ENCODE measurements around the gene CCSER1. TPM values are rescaled to one million over a fixed set of nuclear protein-coding genes. Genes with fewer than 3 reads are reported as not detected.

CCSER1 gene
- polyA plus RNA-seq, 3 donors from 2014 or later: 0.13 to 0.99 (median 0.90) TPM

- H3K4me3 Mint-ChIP-seq: no peak overlapping the region
- no peaks in the 10 kb centered on the region for H3K27me3 Mint-ChIP-seq (ENCODE audit: low read depth in 3 of 3)
- H3K4me1 Mint-ChIP-seq: no peaks in the 10 kb centered on the region
- H3K36me3 Mint-ChIP-seq: no peaks in the 10 kb centered on the region
- H3K27ac Mint-ChIP-seq: no peak overlapping the region
- peaks cover 0 to 9% (median 0%) of the 10 kb centered on the region in 6 donors for H3K9me3 Mint-ChIP-seq
- DNase-seq: no peak
Measured at GRCh38 chr4:90118527-90119195, 8.5 kb upstream of the CCSER1 start.

DNA sequence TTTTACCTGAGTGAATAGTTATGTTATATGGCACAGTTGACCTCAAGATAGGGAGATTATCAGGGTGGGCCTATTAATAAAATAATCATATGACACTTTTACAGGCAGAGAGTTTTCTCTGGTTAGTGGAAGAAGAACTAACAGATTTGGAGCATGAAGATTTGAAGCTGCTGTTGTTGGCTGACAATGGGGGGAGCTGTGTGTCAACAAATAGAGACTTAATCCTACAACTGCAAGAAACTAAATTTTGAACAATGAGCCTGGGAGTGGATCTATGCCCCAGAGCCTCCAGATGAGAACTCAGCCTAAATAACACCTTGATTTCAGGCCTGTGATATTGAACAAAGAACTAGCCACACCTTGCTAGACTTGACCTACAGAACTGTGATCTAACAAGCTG is 7.2 kb upstream of the CCSER1 start:
- no peaks in the 10 kb centered on the region for H3K36me3 Mint-ChIP-seq
- H3K4me1 Mint-ChIP-seq: no peaks in the 10 kb centered on the region
- no peak overlapping the region for H3K4me3 Mint-ChIP-seq
- no peak for DNase-seq
- H3K27ac Mint-ChIP-seq: no peak overlapping the region
- no peaks in the 10 kb centered on the region for H3K27me3 Mint-ChIP-seq (ENCODE audit: low read depth in 3 of 3)
- peaks cover 0 to 7% (median 0%) of the 10 kb centered on the region in 6 donors for H3K9me3 Mint-ChIP-seq

DNA sequence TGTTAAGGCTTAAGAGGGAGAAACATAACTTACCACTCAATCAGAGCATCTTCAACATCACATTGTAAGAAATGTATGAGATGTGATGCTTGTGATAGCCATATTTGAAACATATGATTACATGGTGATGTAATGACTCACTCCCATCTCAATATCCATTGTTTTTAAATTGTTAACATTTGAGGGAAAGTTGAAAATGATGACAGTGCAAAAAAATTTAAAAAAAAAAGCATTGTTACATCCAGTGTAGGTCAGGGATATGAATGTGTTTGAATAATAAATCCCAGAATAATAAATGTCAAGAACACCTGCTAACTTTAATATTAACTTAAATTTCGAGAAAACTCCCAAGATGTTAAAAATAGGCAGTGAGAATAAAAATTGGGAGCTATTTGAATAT is 6.4 kb upstream of the CCSER1 start:
- peaks cover 0 to 6% (median 0%) of the 10 kb centered on the region in 6 donors for H3K9me3 Mint-ChIP-seq
- no peaks in the 10 kb centered on the region for H3K36me3 Mint-ChIP-seq
- no peaks in the 10 kb centered on the region for H3K4me1 Mint-ChIP-seq
- H3K4me3 Mint-ChIP-seq: no peak overlapping the region
- no peak overlapping the region for H3K27ac Mint-ChIP-seq
- DNase-seq: no peak
- H3K27me3 Mint-ChIP-seq (ENCODE audit: low read depth in 3 of 3): no peaks in the 10 kb centered on the region

DNA sequence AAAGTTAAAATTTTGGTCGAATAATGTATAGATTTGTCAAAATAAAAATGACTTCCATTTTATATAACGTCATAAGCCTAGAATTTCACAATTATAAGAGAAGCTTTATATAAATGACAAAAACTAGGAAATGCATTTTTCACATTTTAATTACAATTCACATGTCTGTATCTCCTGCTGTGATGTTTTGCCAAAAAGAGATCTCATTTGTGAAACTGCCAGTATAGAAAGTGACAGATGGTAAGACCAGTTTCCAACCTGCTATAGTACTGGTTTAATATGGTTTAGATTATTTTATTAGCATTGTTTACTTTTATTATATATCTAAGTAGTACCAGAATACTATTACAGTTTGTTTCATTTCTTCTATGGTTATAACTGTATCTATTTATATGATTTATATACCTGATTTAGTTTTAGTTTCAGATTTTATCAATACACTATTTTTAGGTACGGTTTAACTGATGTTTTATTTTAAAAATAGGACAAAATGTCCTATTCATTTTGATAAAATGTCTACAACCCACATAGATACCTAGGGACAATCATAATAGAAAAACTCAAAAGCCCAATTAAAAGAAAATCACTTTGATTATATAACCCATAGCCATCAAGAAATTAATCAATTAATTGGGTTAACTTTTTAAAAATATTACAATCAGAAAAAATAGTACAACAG is 5.4 kb upstream of the CCSER1 start:
- Mint-ChIP-seq H3K4me3 (no peak overlapping the region), H3K27me3 (ENCODE audit: low read depth in 3 of 3) (peaks cover 2 to 3% (median 2%) of the 10 kb centered on the region in 3 donors), H3K36me3 (no peaks in the 10 kb centered on the region), H3K4me1 (peaks cover 2 to 7% of the 10 kb centered on the region in 2 donors), H3K27ac (no peak overlapping the region), H3K9me3 (peaks cover 0 to 6% (median 0%) of the 10 kb centered on the region in 6 donors)
- DNase-seq: no peak

GRCh38 chr4:90122355-90122748 is 4.8 kb upstream of the CCSER1 start:
- Mint-ChIP-seq H3K9me3 (peaks cover 0 to 4% (median 0%) of the 10 kb centered on the region in 6 donors), H3K27me3 (ENCODE audit: low read depth in 3 of 3) (peaks cover 4 to 5% (median 4%) of the 10 kb centered on the region in 3 donors), H3K27ac (no peak overlapping the region), H3K4me3 (no peak overlapping the region), H3K4me1 (peaks cover 4 to 13% of the 10 kb centered on the region in 2 donors), H3K36me3 (no peaks in the 10 kb centered on the region)
- no peak for DNase-seq

GRCh38 chr4:90124276-90124675 is 2.9 kb upstream of the CCSER1 start:
- H3K27ac Mint-ChIP-seq: no peak overlapping the region
- H3K9me3 Mint-ChIP-seq: peaks cover 0 to 7% (median 1%) of the 10 kb centered on the region in 6 donors
- peaks cover 5 to 9% (median 6%) of the 10 kb centered on the region in 3 donors for H3K27me3 Mint-ChIP-seq (ENCODE audit: low read depth in 3 of 3)
- H3K4me3 Mint-ChIP-seq: no peak overlapping the region
- no peak for DNase-seq
- no peaks in the 10 kb centered on the region for H3K36me3 Mint-ChIP-seq
- H3K4me1 Mint-ChIP-seq: peaks cover 10 to 26% of the 10 kb centered on the region in 2 donors

GRCh38 chr4:90126805-90127204 is 389 bp upstream of the CCSER1 start:
- Mint-ChIP-seq H3K9me3 (peaks cover 0 to 7% (median 1%) of the 10 kb centered on the region in 6 donors), H3K27me3 (ENCODE audit: low read depth in 3 of 3) (peaks cover 5 to 9% (median 6%) of the 10 kb centered on the region in 3 donors), H3K27ac (no peak overlapping the region), H3K36me3 (no peaks in the 10 kb centered on the region), H3K4me3 (peak overlapping the region; percentile 48 to 86 (median 80)), H3K4me1 (peaks cover 10 to 28% of the 10 kb centered on the region in 2 donors)
- no peak for DNase-seq

- H3K36me3 Mint-ChIP-seq: no peaks in the 10 kb centered on the region
- peaks cover 0 to 7% (median 1%) of the 10 kb centered on the region in 6 donors for H3K9me3 Mint-ChIP-seq
- H3K4me1 Mint-ChIP-seq: peaks cover 10 to 28% of the 10 kb centered on the region in 2 donors
- peak in 2 of 3 donors; percentile 1 to 16 for DNase-seq
- peak overlapping the region in 1 of 6 donors; percentile 22 for H3K27ac Mint-ChIP-seq
- H3K27me3 Mint-ChIP-seq (ENCODE audit: low read depth in 3 of 3): peaks cover 6 to 9% (median 7%) of the 10 kb centered on the region in 3 donors
- H3K4me3 Mint-ChIP-seq: peak overlapping the region; percentile 77 to 86 (median 80)
Measured at GRCh38 chr4:90127706-90128345, 632 bp downstream of the CCSER1 start.

DNA sequence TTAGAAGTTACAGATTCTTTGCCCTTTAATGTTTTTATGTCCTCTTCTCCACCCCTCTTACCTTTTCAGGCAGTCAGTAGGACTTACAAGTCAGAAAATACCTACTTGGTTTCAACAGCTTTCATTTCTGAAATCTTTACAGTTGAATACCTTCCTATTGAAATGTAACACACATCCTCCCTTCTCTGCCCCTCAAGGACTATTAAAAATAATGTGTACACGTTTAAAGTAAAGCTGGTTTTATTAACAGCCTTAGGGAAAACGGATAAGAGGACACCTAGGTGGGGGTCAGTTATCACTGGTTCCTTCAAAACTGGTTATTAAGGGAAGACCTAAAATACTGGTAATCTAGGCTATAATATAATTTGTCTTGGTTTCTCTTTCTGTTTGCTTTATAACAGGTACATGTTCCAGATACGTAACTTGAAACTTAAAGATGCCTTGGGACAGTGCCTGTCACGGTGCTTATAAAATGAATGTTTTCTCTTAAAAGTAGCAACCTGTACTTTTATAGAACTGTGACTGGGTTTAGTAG is 1.8 kb downstream of the CCSER1 start:
- peaks cover 10 to 28% of the 10 kb centered on the region in 2 donors for H3K4me1 Mint-ChIP-seq
- H3K27me3 Mint-ChIP-seq (ENCODE audit: low read depth in 3 of 3): peaks cover 6 to 9% (median 7%) of the 10 kb centered on the region in 3 donors
- no peak overlapping the region for H3K27ac Mint-ChIP-seq
- DNase-seq: no peak
- peaks cover 0 to 7% (median 1%) of the 10 kb centered on the region in 6 donors for H3K9me3 Mint-ChIP-seq
- no peaks in the 10 kb centered on the region for H3K36me3 Mint-ChIP-seq
- H3K4me3 Mint-ChIP-seq: peak overlapping the region; percentile 67 to 78 (median 72)

DNA sequence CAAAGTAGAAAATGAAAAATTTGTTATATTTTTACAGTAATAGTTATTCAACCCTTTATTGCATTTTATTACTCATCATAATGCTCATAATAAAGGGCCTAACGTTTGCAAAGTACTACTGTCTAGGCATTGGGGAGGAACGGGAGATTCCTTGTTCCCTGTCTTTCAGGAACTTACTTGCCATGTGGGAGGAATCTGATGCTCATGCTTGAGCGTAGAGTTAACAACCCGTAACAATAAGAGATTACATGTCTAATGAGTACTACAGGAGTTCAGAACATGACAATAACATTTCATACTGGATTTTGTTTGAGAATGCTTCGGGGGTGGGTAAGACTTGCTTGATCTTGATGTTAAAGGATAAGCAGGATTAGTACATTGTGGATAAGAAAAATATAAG is 2.9 kb downstream of the CCSER1 start:
- Mint-ChIP-seq H3K4me1 (peaks cover 10 to 28% of the 10 kb centered on the region in 2 donors), H3K36me3 (no peaks in the 10 kb centered on the region), H3K27me3 (ENCODE audit: low read depth in 3 of 3) (peaks cover 6 to 9% (median 7%) of the 10 kb centered on the region in 3 donors), H3K4me3 (no peak overlapping the region), H3K27ac (no peak overlapping the region), H3K9me3 (peaks cover 0 to 7% (median 1%) of the 10 kb centered on the region in 6 donors)
- DNase-seq: no peak

- no peak for DNase-seq
- no peak overlapping the region for H3K4me3 Mint-ChIP-seq
- peaks cover 0 to 2% (median 0%) of the 10 kb centered on the region in 6 donors for H3K9me3 Mint-ChIP-seq
- no peaks in the 10 kb centered on the region for H3K36me3 Mint-ChIP-seq
- no peaks in the 10 kb centered on the region for H3K4me1 Mint-ChIP-seq
- peaks cover 0 to 2% (median 0%) of the 10 kb centered on the region in 3 donors for H3K27me3 Mint-ChIP-seq (ENCODE audit: low read depth in 3 of 3)
- no peak overlapping the region for H3K27ac Mint-ChIP-seq
Measured at GRCh38 chr4:90137555-90137954, 10.4 kb downstream of the CCSER1 start.

GRCh38 chr4:90142081-90142480 is 14.9 kb downstream of the CCSER1 start:
- Mint-ChIP-seq H3K36me3 (no peaks in the 10 kb centered on the region), H3K4me3 (no peak overlapping the region), H3K27ac (no peak overlapping the region), H3K27me3 (ENCODE audit: low read depth in 3 of 3) (peaks cover 0 to 2% (median 0%) of the 10 kb centered on the region in 3 donors), H3K4me1 (no peaks in the 10 kb centered on the region), H3K9me3 (peaks cover 0 to 2% (median 0%) of the 10 kb centered on the region in 6 donors)
- DNase-seq: no peak

- Mint-ChIP-seq H3K36me3 (no peaks in the 10 kb centered on the region), H3K9me3 (peaks cover 0 to 2% (median 0%) of the 10 kb centered on the region in 6 donors), H3K4me1 (no peaks in the 10 kb centered on the region), H3K27me3 (ENCODE audit: low read depth in 3 of 3) (no peaks in the 10 kb centered on the region), H3K27ac (no peak overlapping the region), H3K4me3 (no peak overlapping the region)
- no peak for DNase-seq
Measured at GRCh38 chr4:90145319-90145718, 18.1 kb downstream of the CCSER1 start.

- no peaks in the 10 kb centered on the region for H3K4me1 Mint-ChIP-seq
- no peak for DNase-seq
- H3K27me3 Mint-ChIP-seq (ENCODE audit: low read depth in 3 of 3): no peaks in the 10 kb centered on the region
- H3K4me3 Mint-ChIP-seq: no peak overlapping the region
- no peaks in the 10 kb centered on the region for H3K36me3 Mint-ChIP-seq
- no peak overlapping the region for H3K27ac Mint-ChIP-seq
- peaks cover 0 to 2% (median 0%) of the 10 kb centered on the region in 6 donors for H3K9me3 Mint-ChIP-seq
Measured at GRCh38 chr4:90146306-90146705, 19.1 kb downstream of the CCSER1 start.

Data from immature natural killer cell (primary cell).